ENCODE measurements around the gene GLRX.

- TF ChIP-seq CTCF (conservative IDR thresholded peaks at IDR 0.05; ENCODE audit: low read length) = no peak
- TF ChIP-seq EZH2phosphoT487 (IDR thresholded peaks at IDR 0.05; ENCODE audit: borderline replicate concordance, low read depth, low read length) = no peak
Observed at GRCh38 chr5:95771892-95772291, 50.6 kb downstream of the GLRX start.
